Endothelial cell of umbilical vein (primary cell): ENCODE data around the gene STARD9. TPM values are rescaled to one million over a fixed set of nuclear protein-coding genes. Genes with fewer than 3 reads are reported as not detected.

Experiments used
- BruUV-seq: library from RNA; stranded (reverse); fragments of 400-500 nt; replicated peaks from 2 replicates; lab custom pipeline; 2021; lab: Mats Ljungman, UMichigan
- CTCF ChIA-PET: fragments of 300-600, 350-600 bp; sonication (Branson Sonifier 250); formaldehyde crosslinking; loops from one replicate; lab custom pipeline; 2021; ENCODE audit warnings: antibody characterized with exemption, inconsistent platforms; lab: Charles Lee
- POLR2A ChIA-PET: fragments of 300-600, 350-600 bp; sonication (Branson Sonifier 250); formaldehyde crosslinking; loops from one replicate; lab custom pipeline; 2021; ENCODE audit warnings: antibody characterized with exemption, inconsistent platforms; lab: Charles Lee
- DNase-seq: peaks from one replicate; pipeline ENCODE4 v3.0.0-alpha.2; 2011; ENCODE audit warnings: low read depth, low spot score
- FAIRE-seq: peaks from 2 replicates; lab custom pipeline; 2011; peaks lifted over from hg19 to GRCh38; lab: Jason Lieb, UNC
- H2AFZ ChIP-seq: 2 replicates; pipeline ENCODE4 v1.6.0; 2012; ENCODE audit warnings: low read depth, low read length, control low read depth, inconsistent platforms
- H3K27ac ChIP-seq: 2 replicates; pipeline ENCODE4 v1.5.1; 2011; ENCODE audit warnings: low read depth, mild to moderate bottlenecking, control low read depth, low read length, moderate library complexity; ENCODE audit not compliant: insufficient read depth
- H3K27me3 ChIP-seq, 2 experiments: 2 replicates each; pipeline versions ENCODE4 v1.6.0 to v1.6.1; 2011; ENCODE audit warnings: low read length in 2 of 2, mixed read lengths in 1 of 2; ENCODE audit not compliant: control insufficient read depth in 2 of 2, insufficient read depth in 2 of 2
- H3K36me3 ChIP-seq, 2 experiments: 2 replicates in 1 of 2; 3 replicates in 1 of 2; pipeline ENCODE4 v1.5.1; 2011; ENCODE audit warnings: low read length in 2 of 2, mild to moderate bottlenecking in 1 of 2, moderate library complexity in 1 of 2; ENCODE audit not compliant: control insufficient read depth in 2 of 2, insufficient read depth in 2 of 2; ENCODE audit errors: extremely low read depth in 1 of 2
- H3K4me1 ChIP-seq: 3 replicates; pipeline ENCODE4 v1.5.1; 2011; ENCODE audit warnings: mild to moderate bottlenecking, low read length; ENCODE audit not compliant: control insufficient read depth, insufficient read depth; ENCODE audit errors: extremely low read depth
- H3K4me2 ChIP-seq: 2 replicates; pipeline ENCODE4 v1.6.1; 2011; ENCODE audit warnings: low read length, control low read depth, mixed read lengths; ENCODE audit not compliant: insufficient read depth
- H3K4me3 ChIP-seq, 3 experiments: fragments of 200-600 bp in 1 of 3; sonication (generic), shearing (Covaris generic) in 1 of 3; replicated peaks in 1 of 3; 2 replicates each; pipeline ENCODE4 v1.5.1; 2011 to 2016; ENCODE audit warnings: control low read depth in 3 of 3, low read length in 3 of 3, mild to moderate bottlenecking in 2 of 3, inconsistent platforms in 1 of 3, low read depth in 1 of 3, moderate library complexity in 1 of 3; ENCODE audit not compliant: insufficient read depth in 1 of 3
- H3K79me2 ChIP-seq: 2 replicates; pipeline ENCODE4 v1.6.0; 2012; ENCODE audit warnings: low read length, inconsistent platforms; ENCODE audit not compliant: control insufficient read depth, insufficient read depth
- H3K9ac ChIP-seq: replicated peaks from 2 replicates; pipeline ENCODE3; 2011; ENCODE audit warnings: low read length, control low read depth; ENCODE audit not compliant: insufficient read depth; ENCODE audit errors: extremely low read depth
- H3K9me1 ChIP-seq: replicated peaks from 3 replicates; pipeline ENCODE4 v1.6.0; 2011; ENCODE audit warnings: mild to moderate bottlenecking, low read length; ENCODE audit not compliant: control insufficient read depth, insufficient read depth; ENCODE audit errors: extremely low read depth
- H3K9me3 ChIP-seq: replicated peaks from 2 replicates; pipeline ENCODE4 v1.5.1; 2012; ENCODE audit warnings: low read length, inconsistent platforms; ENCODE audit not compliant: control insufficient read depth, insufficient read depth
- H4K20me1 ChIP-seq: replicated peaks from 2 replicates; pipeline ENCODE3; 2011; ENCODE audit warnings: mild to moderate bottlenecking, low read length; ENCODE audit not compliant: control insufficient read depth, insufficient read depth; ENCODE audit errors: extremely low read depth
- EZH2 ChIP-seq: IDR thresholded peaks from 2 replicates; pipeline ENCODE4 v1.6.1; 2012; ENCODE audit warnings: borderline replicate concordance, low read depth, mild to moderate bottlenecking, moderate library complexity, low read length, inconsistent platforms; ENCODE audit not compliant: severe bottlenecking
- FOS ChIP-seq: IDR thresholded peaks from 2 replicates; pipeline ENCODE4 v1.6.1; 2011; ENCODE audit warnings: mild to moderate bottlenecking, low read length, moderate library complexity, borderline replicate concordance; ENCODE audit not compliant: insufficient read depth
- GATA2 ChIP-seq: IDR thresholded peaks from 2 replicates; pipeline ENCODE4 v1.7.0; 2011; ENCODE audit warnings: low read depth, mild to moderate bottlenecking, moderate library complexity, mixed read lengths, low read length; ENCODE audit not compliant: insufficient read length, insufficient read depth
- JUN ChIP-seq: IDR thresholded peaks from 2 replicates; pipeline ENCODE4 v1.6.1; 2011; ENCODE audit warnings: borderline replicate concordance, low read depth; ENCODE audit not compliant: insufficient read length, insufficient read depth
- MYC ChIP-seq: IDR thresholded peaks from one replicate; pipeline ENCODE4 v1.6.1; 2011; ENCODE audit warnings: mild to moderate bottlenecking, low read depth, low read length
- POLR2A ChIP-seq: IDR thresholded peaks from 2 replicates; pipeline ENCODE4 v1.6.1; 2012; ENCODE audit warnings: low read depth, mild to moderate bottlenecking, control low read depth, low read length
- POLR2AphosphoS5 ChIP-seq: IDR thresholded peaks from 2 replicates; pipeline ENCODE4 v1.6.1; 2012; ENCODE audit warnings: low read depth, mild to moderate bottlenecking, control low read depth, low read length, moderate library complexity; ENCODE audit not compliant: insufficient read depth
- dilution Hi-C: fragments of 300-500 bp; cut with MboI; formaldehyde crosslinking; loops from one replicate; pipeline ENCODE4 v1.15.0; 2019; ENCODE audit warnings: low sequenced_read_pairs; ENCODE audit not compliant: extremely low pct_ligation_motif_present
- intact Hi-C: fragments of 100-400 bp; cut with micrococcal nuclease; formaldehyde crosslinking; loops from one replicate; pipeline ENCODE4 v1.10.0; 2022
- polyA plus RNA-seq, 4 experiments: library from polyadenylated mRNA; depleted of rRNA in 3 of 4; stranded (reverse) in 3 of 4; unstranded in 1 of 4; fragments of >200 nt; gene quantifications; 2 replicates each; pipeline versions ENCODE4 v1.2.1 to v1.2.3, GENCODE V29; 2011 to 2012; ENCODE audit warnings: missing spikeins in 1 of 4
- total RNA-seq: library from RNA; stranded (reverse); gene quantifications from 2 replicates; pipeline ENCODE4 v1.2.3, GENCODE V29; 2021
- TF ChIP-seq, protein P1 (sequence below): IDR thresholded peaks from 2 replicates; pipeline ENCODE4 v1.6.1; 2011; ENCODE audit not compliant: insufficient read depth, insufficient read length
- TF ChIP-seq, protein P2 (sequence below), 2 donors: IDR thresholded peaks; 1 replicate in 1 of 2; 2 replicates in 1 of 2; pipeline ENCODE4 v1.5.1; 2011; ENCODE audit warnings: low read length in 2 of 2, mild to moderate bottlenecking in 2 of 2, moderate library complexity in 2 of 2, control low read depth in 1 of 2, inconsistent platforms in 1 of 2, low read depth in 1 of 2; ENCODE audit not compliant: insufficient read depth in 1 of 2; ENCODE audit errors: extremely low read depth in 1 of 2

Gene STARD9
- total and polyA plus RNA-seq, 2 donors (not counting 3 experiments of a cell fraction or from before 2014, with no cell fraction given), result 4.6 to 17.5 TPM

- no peaks in the 10 kb centered on the region for H3K4me1 ChIP-seq
- no peak overlapping the region for H2AFZ ChIP-seq
- H3K27me3 ChIP-seq, result no peaks in the 10 kb centered on the region
- intact Hi-C loops, result no loop called here
- H3K36me3 ChIP-seq, result peaks cover 0 to 6% of the 10 kb centered on the region in 2 experiments
- BruUV-seq, result no TSS peak
- H3K9me3 ChIP-seq, result no peaks in the 10 kb centered on the region
- TF ChIP-seq EZH2 (no peak), POLR2AphosphoS5 (no peak), JUN (no peak), GATA2 (no peak), FOS (no peak), MYC (no peak), POLR2A (no peak)
- TF ChIP-seq, protein P1, sequence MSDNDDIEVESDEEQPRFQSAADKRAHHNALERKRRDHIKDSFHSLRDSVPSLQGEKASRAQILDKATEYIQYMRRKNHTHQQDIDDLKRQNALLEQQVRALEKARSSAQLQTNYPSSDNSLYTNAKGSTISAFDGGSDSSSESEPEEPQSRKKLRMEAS, result no peak
- TF ChIP-seq, protein P2, sequence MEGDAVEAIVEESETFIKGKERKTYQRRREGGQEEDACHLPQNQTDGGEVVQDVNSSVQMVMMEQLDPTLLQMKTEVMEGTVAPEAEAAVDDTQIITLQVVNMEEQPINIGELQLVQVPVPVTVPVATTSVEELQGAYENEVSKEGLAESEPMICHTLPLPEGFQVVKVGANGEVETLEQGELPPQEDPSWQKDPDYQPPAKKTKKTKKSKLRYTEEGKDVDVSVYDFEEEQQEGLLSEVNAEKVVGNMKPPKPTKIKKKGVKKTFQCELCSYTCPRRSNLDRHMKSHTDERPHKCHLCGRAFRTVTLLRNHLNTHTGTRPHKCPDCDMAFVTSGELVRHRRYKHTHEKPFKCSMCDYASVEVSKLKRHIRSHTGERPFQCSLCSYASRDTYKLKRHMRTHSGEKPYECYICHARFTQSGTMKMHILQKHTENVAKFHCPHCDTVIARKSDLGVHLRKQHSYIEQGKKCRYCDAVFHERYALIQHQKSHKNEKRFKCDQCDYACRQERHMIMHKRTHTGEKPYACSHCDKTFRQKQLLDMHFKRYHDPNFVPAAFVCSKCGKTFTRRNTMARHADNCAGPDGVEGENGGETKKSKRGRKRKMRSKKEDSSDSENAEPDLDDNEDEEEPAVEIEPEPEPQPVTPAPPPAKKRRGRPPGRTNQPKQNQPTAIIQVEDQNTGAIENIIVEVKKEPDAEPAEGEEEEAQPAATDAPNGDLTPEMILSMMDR (IDR thresholded peaks at IDR 0.05; ENCODE audit: extremely low read depth in 1 of 2, insufficient read depth in 1 of 2, low read depth in 1 of 2, low read length in 2 of 2), result no peak
- no peak for DNase-seq
- no peak overlapping the region for H3K9ac ChIP-seq
- CTCF ChIA-PET, result interaction anchor here (0.6 to 1.0 kb wide), 2 partner anchors 13 to 141 kb away, joined by 3 to 4 read pairs; no protein-coding TSS in a partner anchor
- no peak overlapping the region for H3K27ac ChIP-seq
- POLR2A ChIA-PET, result no interaction called here
- no peak overlapping the region for H3K4me2 ChIP-seq
- no peaks in the 10 kb centered on the region for H3K9me1 ChIP-seq
- FAIRE-seq, result no peak
- dilution Hi-C loops, result no loop called here
- no peaks in the 10 kb centered on the region for H3K79me2 ChIP-seq
- H4K20me1 ChIP-seq, result no peaks in the 10 kb centered on the region
- no peak overlapping the region for H3K4me3 ChIP-seq
Observed at GRCh38 chr15:42667855-42668254, 92.4 kb downstream of the STARD9 start.
